NCI-H345 (cell line): ENCODE measurements around the gene POFUT2.

ENCODE experiments used
- DNase-seq: peaks from one replicate; lab custom pipeline; 2025; lab: John Stamatoyannopoulos, UW

The POFUT2 gene

GRCh38 chr21:45222001-45222400, 65.7 kb downstream of the POFUT2 start:
- DNase-seq: no peak

GRCh38 chr21:45220714-45221490, 66.8 kb downstream of the POFUT2 start:
- DNase-seq: no peak

GRCh38 chr21:45220071-45220481, 67.6 kb downstream of the POFUT2 start:
- no peak for DNase-seq

- DNase-seq: no peak
These were observed 68.2 kb downstream of the POFUT2 start for GRCh38 chr21:45219517-45219916.

- no peak for DNase-seq
These were observed 70.7 kb downstream of the POFUT2 start for GRCh38 chr21:45217010-45217409.

- no peak for DNase-seq
These were observed 72.5 kb downstream of the POFUT2 start for GRCh38 chr21:45215213-45215612.
